Mononuclear cell (primary cell): ENCODE results near the gene SUGCT. TPM values are rescaled to one million over a fixed set of nuclear protein-coding genes. Genes with fewer than 3 reads are reported as not detected.
A peak's percentile ranks its signal among the peaks of the same experiment; 100 is the strongest.
"Not testable (repeated sequence)": the region's sequence is repeated elsewhere in the genome, so short reads cannot be mapped to it uniquely, and the experiment has no call there.

ENCODE experiments used
- H3K27me3 ChIP-seq: 2 replicates; pipeline ENCODE4 v1.6.0; 2011; ENCODE audit warnings: low read length, control low read depth; ENCODE audit not compliant: insufficient read depth
- H3K4me1 ChIP-seq: 2 replicates; pipeline ENCODE4 v1.5.1; 2011; ENCODE audit warnings: mild to moderate bottlenecking, low read length, control low read depth; ENCODE audit not compliant: insufficient read depth
- H3K4me3 ChIP-seq: 2 replicates; pipeline ENCODE4 v1.5.1; 2011; ENCODE audit warnings: mild to moderate bottlenecking, low read length, moderate library complexity
- H3K9me3 ChIP-seq: 2 replicates; pipeline ENCODE4 v1.5.1; 2011; ENCODE audit warnings: low read depth, mild to moderate bottlenecking, control low read depth, low read length
- total RNA-seq: library from RNA; depleted of rRNA; stranded (reverse); fragments of >200 nt; gene quantifications from one replicate; pipeline ENCODE4 v1.2.3, GENCODE V29; 2012

SUGCT gene
- 1.9 TPM for total RNA-seq

GRCh38 chr7:40134428-40135316 is at the start of gene SUGCT, which contains the start of gene MPLKIP:
SUGCT (plus strand) TSS chr7:40135005.
MPLKIP (minus strand) TSS chr7:40134622; CDS start chr7:40134567, 55 bp downstream.
- Histone ChIP-seq H3K4me1 (peaks cover 30% of the 10 kb centered on the region), H3K27me3 (no peaks in the 10 kb centered on the region), H3K4me3 (peak within 1 kb of the TSS; percentile 84), H3K9me3 (no peaks in the 10 kb centered on the region)

- Histone ChIP-seq H3K4me3 (no peak overlapping the region), H3K4me1 (no peaks in the 10 kb centered on the region), H3K9me3 (no peaks in the 10 kb centered on the region), H3K27me3 (no peaks in the 10 kb centered on the region)
Observed at GRCh38 chr7:40092182-40092581, 42.6 kb upstream of the SUGCT start.

GRCh38 chr7:40093631-40094350 is 41.0 kb upstream of the SUGCT start:
- Histone ChIP-seq H3K9me3 (no peaks in the 10 kb centered on the region), H3K27me3 (no peaks in the 10 kb centered on the region), H3K4me3 (no peak overlapping the region), H3K4me1 (no peaks in the 10 kb centered on the region)

DNA sequence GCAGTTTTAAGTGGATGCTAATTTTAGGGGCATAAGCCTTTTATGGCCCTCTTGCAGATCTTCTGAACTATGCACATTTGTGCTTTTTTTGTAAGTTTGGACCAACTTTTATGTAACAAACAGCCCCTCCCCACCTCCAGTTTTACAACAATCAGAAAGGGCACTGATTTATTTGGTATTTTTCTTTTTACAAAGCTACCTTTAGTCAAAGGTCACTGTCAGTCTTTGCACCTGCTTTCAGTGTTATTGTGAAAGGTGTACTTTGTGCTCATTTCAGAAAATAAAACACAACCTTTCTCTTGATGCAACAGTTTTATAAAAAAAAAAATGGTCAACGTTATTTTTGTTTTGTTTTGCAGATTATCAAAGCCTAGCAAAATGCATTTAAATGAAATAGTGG is 39.6 kb upstream of the SUGCT start:
- H3K4me1 ChIP-seq: no peaks in the 10 kb centered on the region
- no peaks in the 10 kb centered on the region for H3K9me3 ChIP-seq
- no peak overlapping the region for H3K4me3 ChIP-seq
- no peaks in the 10 kb centered on the region for H3K27me3 ChIP-seq

GRCh38 chr7:40095695-40096327 is 39.0 kb upstream of the SUGCT start:
- no peaks in the 10 kb centered on the region for H3K27me3 ChIP-seq
- H3K9me3 ChIP-seq: no peaks in the 10 kb centered on the region
- no peak overlapping the region for H3K4me3 ChIP-seq
- no peaks in the 10 kb centered on the region for H3K4me1 ChIP-seq

GRCh38 chr7:40097728-40098127 is 37.1 kb upstream of the SUGCT start:
- Histone ChIP-seq H3K4me3 (no peak overlapping the region), H3K9me3 (no peaks in the 10 kb centered on the region), H3K27me3 (no peaks in the 10 kb centered on the region), H3K4me1 (no peaks in the 10 kb centered on the region)

- Histone ChIP-seq H3K27me3 (no peaks in the 10 kb centered on the region), H3K4me1 (no peaks in the 10 kb centered on the region), H3K9me3 (no peaks in the 10 kb centered on the region), H3K4me3 (no peak overlapping the region)
Observed at GRCh38 chr7:40098810-40099209, 36.0 kb upstream of the SUGCT start.

GRCh38 chr7:40099837-40100236 is 35.0 kb upstream of the SUGCT start:
- Histone ChIP-seq H3K4me1 (no peaks in the 10 kb centered on the region), H3K27me3 (no peaks in the 10 kb centered on the region), H3K9me3 (no peaks in the 10 kb centered on the region), H3K4me3 (no peak overlapping the region)

GRCh38 chr7:40101201-40101600 is 33.6 kb upstream of the SUGCT start:
- no peaks in the 10 kb centered on the region for H3K27me3 ChIP-seq
- H3K4me1 ChIP-seq: peaks cover 3% of the 10 kb centered on the region
- H3K9me3 ChIP-seq: no peaks in the 10 kb centered on the region
- H3K4me3 ChIP-seq: no peak overlapping the region

DNA sequence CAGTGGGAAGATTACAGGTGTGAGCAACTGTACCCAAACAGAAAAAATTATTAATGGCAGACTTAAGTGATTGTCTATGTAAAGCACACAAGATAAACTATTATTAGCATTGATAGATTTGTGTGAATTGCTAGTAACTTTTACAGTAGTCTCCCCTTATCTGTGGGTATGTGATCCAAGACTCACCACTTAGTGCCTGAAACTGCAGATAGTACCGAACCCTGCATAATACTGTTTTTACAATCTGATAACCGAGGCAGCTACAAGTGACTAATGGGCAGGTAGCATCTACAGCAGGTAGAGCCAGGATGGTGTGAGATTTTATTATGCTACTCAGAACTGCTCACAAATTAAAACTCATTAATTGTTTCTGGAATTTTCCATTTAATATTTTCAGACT is 31.9 kb upstream of the SUGCT start:
- H3K4me1 ChIP-seq: peaks cover 3% of the 10 kb centered on the region
- no peaks in the 10 kb centered on the region for H3K27me3 ChIP-seq
- no peak overlapping the region for H3K4me3 ChIP-seq
- no peaks in the 10 kb centered on the region for H3K9me3 ChIP-seq

GRCh38 chr7:40105879-40106473 is 28.8 kb upstream of the SUGCT start:
- no peak overlapping the region for H3K4me3 ChIP-seq
- no peaks in the 10 kb centered on the region for H3K9me3 ChIP-seq
- peaks cover 3% of the 10 kb centered on the region for H3K4me1 ChIP-seq
- H3K27me3 ChIP-seq: no peaks in the 10 kb centered on the region

- H3K9me3 ChIP-seq: no peaks in the 10 kb centered on the region
- H3K27me3 ChIP-seq: no peaks in the 10 kb centered on the region
- no peaks in the 10 kb centered on the region for H3K4me1 ChIP-seq
- no peak overlapping the region for H3K4me3 ChIP-seq
Observed at GRCh38 chr7:40115936-40116335, 18.9 kb upstream of the SUGCT start.

DNA sequence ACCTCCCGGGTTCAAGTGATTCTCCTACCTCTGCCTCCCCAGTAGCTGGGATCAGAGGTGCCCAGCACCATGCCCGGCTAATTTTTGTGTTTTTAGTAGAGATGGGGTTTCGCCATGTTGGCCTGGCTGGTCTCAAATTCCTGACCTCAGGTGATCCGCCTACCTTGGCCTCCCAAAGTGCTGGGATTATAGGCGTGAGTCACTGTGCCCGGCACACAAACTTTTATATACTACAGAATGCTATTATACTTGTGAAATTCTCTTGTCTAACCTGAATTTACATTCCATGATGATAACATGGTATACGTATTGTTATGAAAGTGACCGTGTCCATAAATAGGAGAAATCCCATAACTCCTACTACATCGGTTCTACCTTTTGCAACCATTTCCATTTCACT is 17.6 kb upstream of the SUGCT start:
- not testable (repeated sequence) for H3K4me1 ChIP-seq, H3K27me3 ChIP-seq, H3K9me3 ChIP-seq, H3K4me3 ChIP-seq

GRCh38 chr7:40118201-40118600 is 16.6 kb upstream of the SUGCT start:
- H3K9me3 ChIP-seq, H3K27me3 ChIP-seq, H3K4me1 ChIP-seq, H3K4me3 ChIP-seq: not testable (repeated sequence)

DNA sequence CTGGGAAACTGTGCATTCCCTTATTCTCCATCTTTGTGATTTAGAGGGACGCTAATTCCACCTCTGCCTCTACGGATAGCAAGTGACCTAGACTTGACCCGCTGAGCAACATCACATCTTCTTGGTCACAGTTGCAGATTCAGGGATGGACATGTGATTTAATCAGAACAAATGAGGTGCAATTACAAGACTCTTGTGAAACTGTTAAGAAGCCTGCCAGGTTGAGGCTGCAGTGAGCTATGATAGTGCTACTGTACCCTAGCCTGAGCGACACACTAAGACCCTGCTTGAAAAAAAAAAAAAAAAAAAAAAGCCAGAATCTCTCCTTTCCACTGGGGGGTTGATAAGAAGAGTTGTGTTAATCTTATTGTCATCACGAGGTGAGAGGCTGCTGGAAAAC is 14.8 kb upstream of the SUGCT start:
- H3K27me3 ChIP-seq: no peaks in the 10 kb centered on the region
- H3K9me3 ChIP-seq: no peaks in the 10 kb centered on the region
- H3K4me1 ChIP-seq: no peaks in the 10 kb centered on the region
- no peak overlapping the region for H3K4me3 ChIP-seq
